ENCODE results near the gene PRDM7.
"Not testable (repeated sequence)": the region's sequence is repeated elsewhere in the genome, so short reads cannot be mapped to it uniquely, and the experiment has no call there.

PRDM7 gene

GRCh38 chr16:90077240-90077756 is at the start of gene PRDM7:
Gene PRDM7 (minus strand): TSS chr16:90077331. CDS start chr16:90075910, 1,421 bp downstream.
- peak; percentile 58 for DNase-seq (ENCODE audit: low read depth)

- not testable (repeated sequence) for DNase-seq (ENCODE audit: low read depth)
Observed at GRCh38 chr16:90121846-90122245, 44.7 kb upstream of the PRDM7 start.

GRCh38 chr16:90107617-90108016 is 30.5 kb upstream of the PRDM7 start:
- DNase-seq (ENCODE audit: low read depth) = not testable (repeated sequence)

GRCh38 chr16:90107060-90107459 is 29.9 kb upstream of the PRDM7 start:
- not testable (repeated sequence) for DNase-seq (ENCODE audit: low read depth)

- DNase-seq (ENCODE audit: low read depth) = not testable (repeated sequence)
Observed at GRCh38 chr16:90106271-90106670, 29.1 kb upstream of the PRDM7 start.

- not testable (repeated sequence) for DNase-seq (ENCODE audit: low read depth)
Observed at GRCh38 chr16:90104725-90105124, 27.6 kb upstream of the PRDM7 start.

- not testable (repeated sequence) for DNase-seq (ENCODE audit: low read depth)
Observed at GRCh38 chr16:90102086-90102884, 25.2 kb upstream of the PRDM7 start.

GRCh38 chr16:90101332-90101731 is 24.2 kb upstream of the PRDM7 start:
- DNase-seq (ENCODE audit: low read depth) = not testable (repeated sequence)

GRCh38 chr16:90100790-90101189 is 23.7 kb upstream of the PRDM7 start:
- DNase-seq (ENCODE audit: low read depth) = not testable (repeated sequence)

GRCh38 chr16:90100229-90100628 is 23.1 kb upstream of the PRDM7 start:
- not testable (repeated sequence) for DNase-seq (ENCODE audit: low read depth)

- DNase-seq (ENCODE audit: low read depth) = not testable (repeated sequence)
Observed at GRCh38 chr16:90098936-90099335, 21.8 kb upstream of the PRDM7 start.

GRCh38 chr16:90097010-90097684 is 20.0 kb upstream of the PRDM7 start:
- DNase-seq (ENCODE audit: low read depth) = not testable (repeated sequence)

GRCh38 chr16:90094791-90095190 is 17.7 kb upstream of the PRDM7 start:
- DNase-seq (ENCODE audit: low read depth) = not testable (repeated sequence)

- not testable (repeated sequence) for DNase-seq (ENCODE audit: low read depth)
Observed at GRCh38 chr16:90094296-90094695, 17.2 kb upstream of the PRDM7 start.

GRCh38 chr16:90093799-90094198 is 16.7 kb upstream of the PRDM7 start:
- DNase-seq (ENCODE audit: low read depth) = not testable (repeated sequence)

- DNase-seq (ENCODE audit: low read depth) = not testable (repeated sequence)
Observed at GRCh38 chr16:90092781-90093180, 15.7 kb upstream of the PRDM7 start.

- no peak for DNase-seq (ENCODE audit: low read depth)
Observed at GRCh38 chr16:90084215-90084950, 7.3 kb upstream of the PRDM7 start.

- no peak for DNase-seq (ENCODE audit: low read depth)
Observed at GRCh38 chr16:90083139-90083538, 6.0 kb upstream of the PRDM7 start.

- no peak for DNase-seq (ENCODE audit: low read depth)
Observed at GRCh38 chr16:90081606-90081970, 4.5 kb upstream of the PRDM7 start.

- no peak for DNase-seq (ENCODE audit: low read depth)
Observed at GRCh38 chr16:90078579-90078895, 1.4 kb upstream of the PRDM7 start.

- DNase-seq (ENCODE audit: low read depth) = no peak
Observed at GRCh38 chr16:90077757-90078578, 837 bp upstream of the PRDM7 start.
